Heart right ventricle (tissue), 16 donors: ENCODE data around the gene ELK3. TPM values are rescaled to one million over a fixed set of nuclear protein-coding genes. Genes with fewer than 3 reads are reported as not detected.

Experiments used
- ATAC-seq, 8 donors: fragments of 200-7000 bp; cut with Tn5 transposase; one replicate each; pipeline ENCODE4 v1.9.1; 2020; ENCODE audit warnings: mild to moderate bottlenecking in 8 of 8, moderate library complexity in 8 of 8, moderate number of reproducible peaks in 1 of 8
- DNase-seq, 2 donors: peaks; one replicate each; pipeline ENCODE4 v3.0.0-alpha.2; 2020
- H3K27ac ChIP-seq, 10 donors: fragments of 200-600 bp; sonication (generic) in 2 of 10; one replicate each; pipeline versions ENCODE4 v1.5.0 to v1.8.0; 2020 to 2022; ENCODE audit warnings: mild to moderate bottlenecking in 3 of 10
- H3K27me3 ChIP-seq, 7 donors: fragments of 200-600 bp; one replicate each; pipeline ENCODE4 v1.8.0; 2021 to 2022; ENCODE audit warnings: mild to moderate bottlenecking in 2 of 7
- H3K36me3 ChIP-seq, 9 donors: fragments of 200-600 bp; sonication (generic) in 1 of 9; one replicate each; pipeline versions ENCODE4 v1.5.0 to v1.8.0; 2020 to 2022; ENCODE audit warnings: mild to moderate bottlenecking in 2 of 9
- H3K4me1 ChIP-seq, 9 donors: fragments of 200-600 bp; sonication (generic) in 1 of 9; one replicate each; pipeline versions ENCODE4 v1.5.0 to v1.8.0; 2020 to 2022; ENCODE audit warnings: mild to moderate bottlenecking in 4 of 9
- H3K4me3 ChIP-seq, 10 donors: fragments of 200-600 bp; sonication (generic) in 2 of 10; one replicate each; pipeline versions ENCODE4 v1.5.0 to v1.8.0; 2020 to 2022; ENCODE audit warnings: mild to moderate bottlenecking in 7 of 10, moderate library complexity in 2 of 10
- H3K9me3 ChIP-seq, 11 donors: fragments of 200-600 bp in 10 of 11; sonication (generic) in 2 of 11; one replicate each; pipeline versions ENCODE4 v1.5.0 to v1.8.0; 2013 to 2022; ENCODE audit warnings: mild to moderate bottlenecking in 2 of 11, control low read depth in 1 of 11, moderate library complexity in 1 of 11
- CTCF ChIP-seq, 9 donors: fragments of 200-600 bp; sonication (generic) in 2 of 9; IDR thresholded peaks; one replicate each; pipeline versions ENCODE4 v1.5.0 to v1.8.0; 2021 to 2022; ENCODE audit warnings: antibody characterized with exemption in 9 of 9, mild to moderate bottlenecking in 5 of 9, moderate library complexity in 1 of 9
- WGBS, 2 donors: extraction: QIAGEN DNeasy Blood & Tissue Kit; methylation state at CpG; one replicate each; pipeline ENCODE4 v1.1.7; 2013; ENCODE audit warnings: inconsistent platforms in 1 of 2; 5-methylcytosine and 5-hydroxymethylcytosine counted together
- intact Hi-C, 10 donors: fragments of 100-400 bp; cut with DNase I; formaldehyde crosslinking; loops; one replicate each; pipeline versions ENCODE4 v1.11.1 to v1.14.2; 2022
- polyA plus RNA-seq, 2 donors: library from polyadenylated mRNA; stranded (reverse); fragments of 200-250 nt; gene quantifications; one replicate each; pipeline ENCODE4 v1.2.3, GENCODE V29; 2013
- total RNA-seq, 10 donors: library from RNA; stranded (reverse); fragmentation: NEBNext Ultra II Directional in 3 of 10; extraction: Animal tissue kit (Norgen Biotek cat#: 25700) in 3 of 10; gene quantifications; one replicate each; pipeline versions ENCODE4 v1.2.1 to v1.2.4, GENCODE V29; 2021 to 2023
- donor health status: Arrhythmogenic right ventricular cardiomyopathy.
- donor health status: ischemic (EF 13 %, LVEDD 7.1; RV severe dilation, severe dysfunction).
- donor health status: healthy with polysubstance abuse.
- donor health status: DM: no; HTN: yes; CAD: no.
- donor health status: DM: no; HTN: no; CAD: no.
- donor health status: ischemic (EF 25% LVEDD 6.9; RV normal size, moderate dysfunction).
- donor health status: ischemic (EF 25% LVEDD 5.7; RV mildly dilated, moderate dysfunction).
- donor health status: healthy.
- donor health status: DM: yes; HTN: yes; CAD: no.
- donor health status: Ischemic cardiomyopathy.
- donor health status: ischemic (EF 35%, LVEDD 5.7; RV mildly dilated, moderate dysfunction).
- donor health status: nonischemic (EF 11% LVEDD 7.7; RV severe dilation, severe dysfunction).
- donor health status: DM: yes; HTN: yes; CAD: no.
- donor health status: PGD.
- donor health status: ischemic (EF 29% LVEDD 5.4; RV normal size, mild dysfunction).
- donor health status: nonischemic (EF 23%, LVEDD 6.1; RV moderate dilation, normal function).

Gene ELK3
- total and polyA plus RNA-seq, 12 donors: 6.6 to 33.0 (median 21.4) TPM

GRCh38 chr12:96153131-96153725 lies 40.9 kb upstream of the ELK3 start:
- DNase-seq (no peak), ATAC-seq (no peak)
- WGBS, 2 donors: 89 to 90% methylated on average over 19 of the region's 19 CpGs
- H3K27ac ChIP-seq: no peak overlapping the region
- no peak for TF ChIP-seq CTCF (IDR thresholded peaks at IDR 0.05)
- no peaks in the 10 kb centered on the region for H3K4me1 ChIP-seq
- H3K4me3 ChIP-seq: no peak overlapping the region
- H3K27me3 ChIP-seq: no peaks in the 10 kb centered on the region
- H3K9me3 ChIP-seq: no peaks in the 10 kb centered on the region
- intact Hi-C loops: no loop called here
- no peaks in the 10 kb centered on the region for H3K36me3 ChIP-seq

GRCh38 chr12:96155181-96155580 lies 39.0 kb upstream of the ELK3 start:
- H3K4me1 ChIP-seq: no peaks in the 10 kb centered on the region
- no peak overlapping the region for H3K27ac ChIP-seq
- DNase-seq: no peak
- intact Hi-C loops: no loop called here
- no peaks in the 10 kb centered on the region for H3K27me3 ChIP-seq
- no peaks in the 10 kb centered on the region for H3K9me3 ChIP-seq
- 95 to 100% methylated on average over 3 of the region's 3 CpGs for WGBS, 2 donors
- H3K4me3 ChIP-seq: no peak overlapping the region
- no peak for ATAC-seq
- H3K36me3 ChIP-seq: no peaks in the 10 kb centered on the region
- no peak for TF ChIP-seq CTCF (IDR thresholded peaks at IDR 0.05)

- DNase-seq (no peak), ATAC-seq (no peak)
- H3K27me3 ChIP-seq: no peaks in the 10 kb centered on the region
- no peak for TF ChIP-seq CTCF (IDR thresholded peaks at IDR 0.05)
- no peaks in the 10 kb centered on the region for H3K4me1 ChIP-seq
- no peak overlapping the region for H3K4me3 ChIP-seq
- no peaks in the 10 kb centered on the region for H3K9me3 ChIP-seq
- 65 to 74% methylated on average over 7 of the region's 7 CpGs for WGBS, 2 donors
- intact Hi-C loops: no loop called here
- H3K27ac ChIP-seq: no peak overlapping the region
- no peaks in the 10 kb centered on the region for H3K36me3 ChIP-seq
Measured at GRCh38 chr12:96155781-96156180, 38.4 kb upstream of the ELK3 start.

- Histone ChIP-seq H3K4me3 (no peak overlapping the region), H3K36me3 (no peaks in the 10 kb centered on the region), H3K27ac (no peak overlapping the region), H3K9me3 (no peaks in the 10 kb centered on the region), H3K4me1 (no peaks in the 10 kb centered on the region), H3K27me3 (no peaks in the 10 kb centered on the region)
- ATAC-seq (no peak), DNase-seq (no peak)
- WGBS, 2 donors: 95% methylated on average over 3 of the region's 3 CpGs
- no peak for TF ChIP-seq CTCF (IDR thresholded peaks at IDR 0.05)
- intact Hi-C loops: no loop called here
Measured at GRCh38 chr12:96156211-96156610, 38.0 kb upstream of the ELK3 start.
